Mucosa of stomach (tissue), 1 donor: ENCODE data around the gene DNAH10.

Source experiments
- H3K27me3 ChIP-seq: one replicate; pipeline ENCODE4 v1.7.0; 2013; ENCODE audit warnings: mild to moderate bottlenecking, low read length; ENCODE audit not compliant: control insufficient read depth, insufficient read depth
- H3K36me3 ChIP-seq: one replicate; pipeline ENCODE4 v1.7.0; 2013; ENCODE audit warnings: low read length; ENCODE audit not compliant: control insufficient read depth, insufficient read depth
- H3K4me1 ChIP-seq: one replicate; pipeline ENCODE4 v1.7.0; 2013; ENCODE audit warnings: mild to moderate bottlenecking, low read length; ENCODE audit not compliant: control insufficient read depth, insufficient read depth
- H3K4me3 ChIP-seq: one replicate; pipeline ENCODE4 v1.7.0; 2013; ENCODE audit warnings: low read length
- H3K9ac ChIP-seq: one replicate; pipeline ENCODE4 v1.7.0; 2013; ENCODE audit warnings: mild to moderate bottlenecking, low read length, moderate library complexity
- H3K9me3 ChIP-seq: one replicate; pipeline ENCODE4 v1.7.0; 2013; ENCODE audit warnings: mild to moderate bottlenecking, low read length, moderate library complexity; ENCODE audit not compliant: control insufficient read depth
- donor health status: Pancreatic carcinoma.

The DNAH10 gene

GRCh38 chr12:123832052-123832451 lies 70.0 kb downstream of the DNAH10 start:
- H3K9me3 ChIP-seq: no peaks in the 10 kb centered on the region
- no peaks in the 10 kb centered on the region for H3K4me1 ChIP-seq
- H3K4me3 ChIP-seq: no peak overlapping the region
- no peak overlapping the region for H3K9ac ChIP-seq
- H3K27me3 ChIP-seq: no peaks in the 10 kb centered on the region
- H3K36me3 ChIP-seq: no peaks in the 10 kb centered on the region

GRCh38 chr12:123833830-123834229 lies 71.7 kb downstream of the DNAH10 start:
- Histone ChIP-seq H3K9me3 (no peaks in the 10 kb centered on the region), H3K27me3 (no peaks in the 10 kb centered on the region), H3K36me3 (no peaks in the 10 kb centered on the region), H3K4me1 (no peaks in the 10 kb centered on the region), H3K4me3 (no peak overlapping the region), H3K9ac (no peak overlapping the region)

- H3K27me3 ChIP-seq: no peaks in the 10 kb centered on the region
- no peak overlapping the region for H3K4me3 ChIP-seq
- H3K9me3 ChIP-seq: no peaks in the 10 kb centered on the region
- H3K36me3 ChIP-seq: no peaks in the 10 kb centered on the region
- no peaks in the 10 kb centered on the region for H3K4me1 ChIP-seq
- H3K9ac ChIP-seq: no peak overlapping the region
Measured at GRCh38 chr12:123834845-123835244, 72.7 kb downstream of the DNAH10 start.

- H3K9me3 ChIP-seq: no peaks in the 10 kb centered on the region
- no peaks in the 10 kb centered on the region for H3K36me3 ChIP-seq
- peaks cover 6% of the 10 kb centered on the region for H3K27me3 ChIP-seq
- H3K9ac ChIP-seq: no peak overlapping the region
- H3K4me3 ChIP-seq: no peak overlapping the region
- H3K4me1 ChIP-seq: no peaks in the 10 kb centered on the region
Measured at GRCh38 chr12:123836292-123836691, 74.2 kb downstream of the DNAH10 start.

- H3K4me1 ChIP-seq: no peaks in the 10 kb centered on the region
- peaks cover 6% of the 10 kb centered on the region for H3K27me3 ChIP-seq
- H3K9me3 ChIP-seq: no peaks in the 10 kb centered on the region
- H3K36me3 ChIP-seq: no peaks in the 10 kb centered on the region
- no peak overlapping the region for H3K9ac ChIP-seq
- H3K4me3 ChIP-seq: no peak overlapping the region
Measured at GRCh38 chr12:123839826-123840225, 77.7 kb downstream of the DNAH10 start.

GRCh38 chr12:123840765-123841425 lies 78.8 kb downstream of the DNAH10 start:
- Histone ChIP-seq H3K27me3 (peaks cover 6% of the 10 kb centered on the region), H3K9ac (no peak overlapping the region), H3K4me1 (no peaks in the 10 kb centered on the region), H3K4me3 (no peak overlapping the region), H3K9me3 (no peaks in the 10 kb centered on the region), H3K36me3 (no peaks in the 10 kb centered on the region)

GRCh38 chr12:123843912-123844748 lies 82.0 kb downstream of the DNAH10 start:
- Histone ChIP-seq H3K36me3 (no peaks in the 10 kb centered on the region), H3K4me3 (no peak overlapping the region), H3K27me3 (peaks cover 6% of the 10 kb centered on the region), H3K9me3 (no peaks in the 10 kb centered on the region), H3K4me1 (no peaks in the 10 kb centered on the region), H3K9ac (no peak overlapping the region)

GRCh38 chr12:123845881-123846280 lies 83.8 kb downstream of the DNAH10 start:
- Histone ChIP-seq H3K27me3 (peaks cover 3% of the 10 kb centered on the region), H3K9me3 (no peaks in the 10 kb centered on the region), H3K4me3 (no peak overlapping the region), H3K9ac (no peak overlapping the region), H3K36me3 (no peaks in the 10 kb centered on the region), H3K4me1 (no peaks in the 10 kb centered on the region)

GRCh38 chr12:123846340-123846739 lies 84.2 kb downstream of the DNAH10 start:
- Histone ChIP-seq H3K36me3 (no peaks in the 10 kb centered on the region), H3K4me3 (no peak overlapping the region), H3K27me3 (no peaks in the 10 kb centered on the region), H3K9me3 (no peaks in the 10 kb centered on the region), H3K4me1 (no peaks in the 10 kb centered on the region), H3K9ac (no peak overlapping the region)

GRCh38 chr12:123847019-123847418 lies 84.9 kb downstream of the DNAH10 start:
- Histone ChIP-seq H3K4me1 (no peaks in the 10 kb centered on the region), H3K4me3 (no peak overlapping the region), H3K36me3 (no peaks in the 10 kb centered on the region), H3K9me3 (no peaks in the 10 kb centered on the region), H3K9ac (no peak overlapping the region), H3K27me3 (no peaks in the 10 kb centered on the region)

- Histone ChIP-seq H3K9ac (no peak overlapping the region), H3K4me3 (no peak overlapping the region), H3K36me3 (no peaks in the 10 kb centered on the region), H3K4me1 (no peaks in the 10 kb centered on the region), H3K27me3 (no peaks in the 10 kb centered on the region), H3K9me3 (no peaks in the 10 kb centered on the region)
Measured at GRCh38 chr12:123847876-123848275, 85.8 kb downstream of the DNAH10 start.

GRCh38 chr12:123849517-123849916 lies 87.4 kb downstream of the DNAH10 start:
- Histone ChIP-seq H3K27me3 (no peaks in the 10 kb centered on the region), H3K36me3 (no peaks in the 10 kb centered on the region), H3K4me1 (no peaks in the 10 kb centered on the region), H3K9ac (no peak overlapping the region), H3K4me3 (no peak overlapping the region), H3K9me3 (no peaks in the 10 kb centered on the region)
